ENCODE measurements around the gene ISM2.

Gene ISM2

DNA sequence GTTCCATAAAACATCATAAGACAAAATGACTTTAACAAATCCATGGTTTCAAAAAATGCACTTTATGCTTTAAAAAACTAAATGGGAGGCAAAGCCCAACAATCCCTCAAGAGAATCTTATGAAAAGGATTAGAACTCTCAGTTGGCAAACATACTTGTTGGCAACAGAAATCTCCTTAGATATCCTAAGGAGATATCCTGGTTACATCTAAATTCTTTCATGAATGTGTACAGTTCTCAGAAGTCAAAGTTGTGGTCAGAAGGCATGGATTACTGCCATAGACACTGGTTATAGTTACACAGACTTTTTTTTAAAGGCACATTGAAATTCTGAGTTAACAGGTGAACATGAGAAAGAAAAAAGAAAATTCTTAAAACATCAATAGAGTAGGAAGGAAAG lies 17.5 kb upstream of the ISM2 start:
- H3K4me2 ChIP-seq (ENCODE audit: low read length): no peak overlapping the region
- no peaks in the 10 kb centered on the region for H3K9me3 ChIP-seq (ENCODE audit: low read length)
- no peaks in the 10 kb centered on the region for H3F3A ChIP-seq (ENCODE audit: insufficient read depth, low read length)
- TF ChIP-seq, protein P1, sequence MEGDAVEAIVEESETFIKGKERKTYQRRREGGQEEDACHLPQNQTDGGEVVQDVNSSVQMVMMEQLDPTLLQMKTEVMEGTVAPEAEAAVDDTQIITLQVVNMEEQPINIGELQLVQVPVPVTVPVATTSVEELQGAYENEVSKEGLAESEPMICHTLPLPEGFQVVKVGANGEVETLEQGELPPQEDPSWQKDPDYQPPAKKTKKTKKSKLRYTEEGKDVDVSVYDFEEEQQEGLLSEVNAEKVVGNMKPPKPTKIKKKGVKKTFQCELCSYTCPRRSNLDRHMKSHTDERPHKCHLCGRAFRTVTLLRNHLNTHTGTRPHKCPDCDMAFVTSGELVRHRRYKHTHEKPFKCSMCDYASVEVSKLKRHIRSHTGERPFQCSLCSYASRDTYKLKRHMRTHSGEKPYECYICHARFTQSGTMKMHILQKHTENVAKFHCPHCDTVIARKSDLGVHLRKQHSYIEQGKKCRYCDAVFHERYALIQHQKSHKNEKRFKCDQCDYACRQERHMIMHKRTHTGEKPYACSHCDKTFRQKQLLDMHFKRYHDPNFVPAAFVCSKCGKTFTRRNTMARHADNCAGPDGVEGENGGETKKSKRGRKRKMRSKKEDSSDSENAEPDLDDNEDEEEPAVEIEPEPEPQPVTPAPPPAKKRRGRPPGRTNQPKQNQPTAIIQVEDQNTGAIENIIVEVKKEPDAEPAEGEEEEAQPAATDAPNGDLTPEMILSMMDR (IDR thresholded peaks at IDR 0.05; ENCODE audit: low read length): no peak
- TF ChIP-seq EZH2 (IDR thresholded peaks at IDR 0.05; ENCODE audit: borderline replicate concordance, low read length): no peak
- no peak overlapping the region for H2AFZ ChIP-seq (ENCODE audit: low read length)
- no peaks in the 10 kb centered on the region for H3K4me1 ChIP-seq (ENCODE audit: insufficient read depth, low read length, severe bottlenecking)
- no peaks in the 10 kb centered on the region for H3K79me2 ChIP-seq (ENCODE audit: insufficient read depth, low read length)
- H3K36me3 ChIP-seq (ENCODE audit: insufficient read depth, low read length): peaks cover 69% of the 10 kb centered on the region
- no peak overlapping the region for H3K9ac ChIP-seq (ENCODE audit: low read length)
- no peaks in the 10 kb centered on the region for H3K9me2 ChIP-seq (ENCODE audit: low read depth, low read length)
- no peaks in the 10 kb centered on the region for H4K20me1 ChIP-seq (ENCODE audit: insufficient read depth, low read length)
- no peak overlapping the region for H3K4me3 ChIP-seq (ENCODE audit: low read depth, low read length, poor library complexity, severe bottlenecking)
- H3K27ac ChIP-seq (ENCODE audit: low read depth, low read length, poor library complexity, severe bottlenecking): no peak overlapping the region
- no peaks in the 10 kb centered on the region for H3K27me3 ChIP-seq (ENCODE audit: insufficient read depth, low read length)

DNA sequence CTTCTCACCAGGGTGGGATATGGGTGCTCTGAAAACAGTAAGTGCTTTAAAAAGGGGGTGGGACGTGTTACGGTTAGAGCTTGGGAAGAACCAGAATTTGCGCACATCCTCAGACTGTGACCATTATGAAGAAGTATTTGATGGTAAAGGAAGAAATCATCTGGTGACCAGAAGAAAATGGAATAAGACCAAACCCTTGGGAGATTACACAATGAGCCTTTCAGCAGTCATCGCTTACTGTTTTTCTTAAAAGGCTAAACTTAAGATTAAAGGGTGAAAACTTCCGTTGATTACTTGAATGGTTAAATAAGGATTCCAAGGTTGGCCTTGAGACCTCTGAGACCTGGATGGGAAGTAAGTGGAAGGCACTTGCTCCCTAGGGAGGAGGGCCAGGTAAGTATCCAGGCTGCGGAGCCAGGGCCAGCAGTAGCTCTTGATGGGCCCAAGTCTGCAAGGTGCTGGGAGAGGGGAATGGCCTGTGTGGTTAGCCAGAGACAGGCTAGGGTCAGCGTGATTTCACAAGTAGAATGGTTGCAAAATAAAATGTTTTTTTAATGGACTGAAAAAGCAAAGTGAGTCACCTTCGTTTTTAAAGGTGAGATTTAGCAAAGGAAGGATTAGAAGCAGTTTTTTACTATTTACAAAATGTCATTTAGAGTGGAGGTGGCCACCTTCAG lies 13.0 kb upstream of the ISM2 start:
- no peak overlapping the region for H3K9ac ChIP-seq (ENCODE audit: low read length)
- H2AFZ ChIP-seq (ENCODE audit: low read length): no peak overlapping the region
- H3F3A ChIP-seq (ENCODE audit: insufficient read depth, low read length): no peaks in the 10 kb centered on the region
- H3K9me3 ChIP-seq (ENCODE audit: low read length): no peaks in the 10 kb centered on the region
- H3K4me3 ChIP-seq (ENCODE audit: low read depth, low read length, poor library complexity, severe bottlenecking): no peak overlapping the region
- H3K79me2 ChIP-seq (ENCODE audit: insufficient read depth, low read length): no peaks in the 10 kb centered on the region
- H3K4me1 ChIP-seq (ENCODE audit: insufficient read depth, low read length, severe bottlenecking): no peaks in the 10 kb centered on the region
- no peak overlapping the region for H3K4me2 ChIP-seq (ENCODE audit: low read length)
- H3K27me3 ChIP-seq (ENCODE audit: insufficient read depth, low read length): no peaks in the 10 kb centered on the region
- H3K9me2 ChIP-seq (ENCODE audit: low read depth, low read length): no peaks in the 10 kb centered on the region
- no peaks in the 10 kb centered on the region for H4K20me1 ChIP-seq (ENCODE audit: insufficient read depth, low read length)
- H3K36me3 ChIP-seq (ENCODE audit: insufficient read depth, low read length): peaks cover 71% of the 10 kb centered on the region
- no peak overlapping the region for H3K27ac ChIP-seq (ENCODE audit: low read depth, low read length, poor library complexity, severe bottlenecking)
- TF ChIP-seq, protein P1 (IDR thresholded peaks at IDR 0.05; ENCODE audit: low read length): no peak
- TF ChIP-seq EZH2 (IDR thresholded peaks at IDR 0.05; ENCODE audit: borderline replicate concordance, low read length): no peak

DNA sequence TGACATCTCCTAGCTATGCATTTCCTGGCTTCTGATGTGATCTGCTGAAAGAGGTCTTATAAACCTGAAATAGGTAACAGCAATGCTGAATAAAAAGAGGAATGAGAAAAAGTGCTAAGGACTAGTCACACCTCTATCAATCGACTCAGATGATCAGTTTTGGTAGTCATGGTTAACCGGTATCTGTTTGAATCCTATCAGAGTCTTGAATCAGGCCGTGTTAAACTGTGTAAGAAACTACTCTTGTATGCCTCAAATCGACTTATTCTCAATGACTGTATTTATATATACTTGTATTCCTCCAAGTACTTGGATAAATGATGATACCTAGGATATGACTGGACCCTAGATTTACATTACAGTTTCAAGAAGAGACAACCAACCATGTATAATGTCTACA lies 10.8 kb upstream of the ISM2 start:
- Histone ChIP-seq H3K27ac (ENCODE audit: low read depth, low read length, poor library complexity, severe bottlenecking) (no peak overlapping the region), H3K4me3 (ENCODE audit: low read depth, low read length, poor library complexity, severe bottlenecking) (no peak overlapping the region), H3K9ac (ENCODE audit: low read length) (no peak overlapping the region), H3F3A (ENCODE audit: insufficient read depth, low read length) (no peaks in the 10 kb centered on the region), H3K79me2 (ENCODE audit: insufficient read depth, low read length) (no peaks in the 10 kb centered on the region), H3K9me2 (ENCODE audit: low read depth, low read length) (no peaks in the 10 kb centered on the region), H3K4me1 (ENCODE audit: insufficient read depth, low read length, severe bottlenecking) (no peaks in the 10 kb centered on the region), H3K27me3 (ENCODE audit: insufficient read depth, low read length) (no peaks in the 10 kb centered on the region), H4K20me1 (ENCODE audit: insufficient read depth, low read length) (no peaks in the 10 kb centered on the region), H3K36me3 (ENCODE audit: insufficient read depth, low read length) (peaks cover 51% of the 10 kb centered on the region), H3K4me2 (ENCODE audit: low read length) (no peak overlapping the region), H3K9me3 (ENCODE audit: low read length) (no peaks in the 10 kb centered on the region), H2AFZ (ENCODE audit: low read length) (no peak overlapping the region)
- TF ChIP-seq, protein P1 (IDR thresholded peaks at IDR 0.05; ENCODE audit: low read length): no peak
- no peak for TF ChIP-seq EZH2 (IDR thresholded peaks at IDR 0.05; ENCODE audit: borderline replicate concordance, low read length)

Data from OCI-LY1 (cell line).